Mesendoderm (in vitro differentiated cells): Measurements from ENCODE around the gene IGSF9B.

Source experiments
- DNase-seq: peaks from one replicate; pipeline ENCODE4 v3.0.0; 2013
- H2AK5ac ChIP-seq: 2 replicates; pipeline ENCODE4 v1.6.1; 2013; ENCODE audit warnings: low read length, inconsistent platforms
- H2BK120ac ChIP-seq: 2 replicates; pipeline ENCODE4 v1.6.1; 2013; ENCODE audit warnings: low read depth, mild to moderate bottlenecking, low read length, moderate library complexity, mixed read lengths
- H2BK15ac ChIP-seq: replicated peaks from 2 replicates; pipeline ENCODE4 v1.6.1; 2013; ENCODE audit warnings: low read depth, mild to moderate bottlenecking, moderate library complexity
- H2BK5ac ChIP-seq: 2 replicates; pipeline ENCODE4 v1.6.1; 2013; ENCODE audit warnings: low read length, inconsistent platforms
- H3K18ac ChIP-seq: 2 replicates; pipeline ENCODE4 v1.6.1; 2013; ENCODE audit warnings: mild to moderate bottlenecking, low read length, mixed read lengths
- H3K23ac ChIP-seq: one replicate; pipeline ENCODE4 v1.6.1; 2013; ENCODE audit warnings: low read length
- H3K27ac ChIP-seq: 2 replicates; pipeline ENCODE4 v1.5.1; 2013; ENCODE audit warnings: low read depth, mild to moderate bottlenecking, inconsistent platforms, low read length, moderate library complexity
- H3K27me3 ChIP-seq: 2 replicates; pipeline ENCODE4 v1.6.1; 2013; ENCODE audit warnings: low read length, control low read depth, mild to moderate bottlenecking, inconsistent platforms; ENCODE audit not compliant: insufficient read depth, poor library complexity
- H3K36me3 ChIP-seq: 2 replicates; pipeline ENCODE4 v1.6.1; 2013; ENCODE audit warnings: low read length, inconsistent platforms; ENCODE audit not compliant: control insufficient read depth, insufficient read depth
- H3K4ac ChIP-seq: one replicate; pipeline ENCODE4 v1.6.1; 2013; ENCODE audit warnings: low read depth, mild to moderate bottlenecking, low read length, moderate library complexity
- H3K4me1 ChIP-seq: 2 replicates; pipeline ENCODE4 v1.6.1; 2013; ENCODE audit warnings: low read depth, low read length, inconsistent platforms; ENCODE audit not compliant: control insufficient read depth
- H3K4me2 ChIP-seq: 2 replicates; pipeline ENCODE4 v1.6.1; 2013; ENCODE audit warnings: low read length
- H3K4me3 ChIP-seq: 2 replicates; pipeline ENCODE4 v1.5.1; 2013; ENCODE audit warnings: mild to moderate bottlenecking, low read length
- H3K56ac ChIP-seq: one replicate; pipeline ENCODE4 v1.6.1; 2013; ENCODE audit warnings: low read length
- H3K79me1 ChIP-seq: 2 replicates; pipeline ENCODE4 v1.6.1; 2013; ENCODE audit warnings: low read length, inconsistent platforms
- H3K79me2 ChIP-seq: 2 replicates; pipeline ENCODE4 v1.6.1; 2013; ENCODE audit warnings: mild to moderate bottlenecking, low read length; ENCODE audit not compliant: control insufficient read depth, insufficient read depth
- H3K9ac ChIP-seq: 2 replicates; pipeline ENCODE4 v1.6.1; 2013; ENCODE audit warnings: low read length, inconsistent platforms
- H4K5ac ChIP-seq: one replicate; pipeline ENCODE4 v1.6.1; 2013; ENCODE audit warnings: low read length
- H4K8ac ChIP-seq: one replicate; pipeline ENCODE4 v1.6.1; 2013; ENCODE audit warnings: low read depth, mild to moderate bottlenecking, control low read depth, low read length, moderate library complexity
- WGBS: extraction: QIAGEN DNeasy Blood & Tissue Kit; methylation state at CpG from one replicate; pipeline ENCODE4 v1.1.7; 2013; ENCODE audit warnings: low lambda C conversion rate, missing lambda C conversion rate; ENCODE audit not compliant: insufficient coverage; ENCODE audit errors: extremely low coverage; 5-methylcytosine and 5-hydroxymethylcytosine counted together

The IGSF9B gene

GRCh38 chr11:134001596-134001995, 44.8 kb upstream of the IGSF9B start:
- Histone ChIP-seq H3K27ac (no peak overlapping the region), H3K4me1 (no peaks in the 10 kb centered on the region), H3K4me3 (no peak overlapping the region), H3K9ac (no peak overlapping the region), H3K56ac (no peak overlapping the region), H3K4me2 (no peak overlapping the region), H3K18ac (no peak overlapping the region), H2BK120ac (no peak overlapping the region), H3K79me2 (no peaks in the 10 kb centered on the region), H2BK5ac (no peak overlapping the region), H3K4ac (no peak overlapping the region), H2AK5ac (no peak overlapping the region), H3K79me1 (no peaks in the 10 kb centered on the region), H4K8ac (no peak overlapping the region), H4K5ac (no peak overlapping the region), H3K36me3 (no peaks in the 10 kb centered on the region), H2BK15ac (no peak overlapping the region), H3K27me3 (no peaks in the 10 kb centered on the region), H3K23ac (no peak overlapping the region)
- DNase-seq: no peak
- no CpG with 5 or more reads among the region's 6 CpGs for WGBS

- DNase-seq: no peak
- Histone ChIP-seq H3K23ac (no peak overlapping the region), H2BK5ac (no peak overlapping the region), H4K8ac (no peak overlapping the region), H3K4me1 (no peaks in the 10 kb centered on the region), H3K36me3 (no peaks in the 10 kb centered on the region), H2BK15ac (no peak overlapping the region), H3K18ac (no peak overlapping the region), H3K27ac (no peak overlapping the region), H3K9ac (no peak overlapping the region), H3K4me2 (no peak overlapping the region), H3K79me1 (no peaks in the 10 kb centered on the region), H3K56ac (no peak overlapping the region), H3K27me3 (no peaks in the 10 kb centered on the region), H3K79me2 (no peaks in the 10 kb centered on the region), H2AK5ac (no peak overlapping the region), H3K4me3 (no peak overlapping the region), H2BK120ac (no peak overlapping the region), H4K5ac (no peak overlapping the region), H3K4ac (no peak overlapping the region)
- WGBS: no CpG with 5 or more reads among the region's 6 CpGs
Measured at GRCh38 chr11:134001088-134001487, 44.3 kb upstream of the IGSF9B start.

- Histone ChIP-seq H3K4me3 (no peak overlapping the region), H2AK5ac (no peak overlapping the region), H3K9ac (no peak overlapping the region), H3K18ac (no peak overlapping the region), H4K8ac (no peak overlapping the region), H3K79me2 (no peaks in the 10 kb centered on the region), H3K79me1 (no peaks in the 10 kb centered on the region), H3K27me3 (no peaks in the 10 kb centered on the region), H2BK5ac (no peak overlapping the region), H2BK15ac (no peak overlapping the region), H3K4me1 (no peaks in the 10 kb centered on the region), H4K5ac (no peak overlapping the region), H3K4ac (no peak overlapping the region), H3K56ac (no peak overlapping the region), H3K4me2 (no peak overlapping the region), H3K23ac (no peak overlapping the region), H3K27ac (no peak overlapping the region), H2BK120ac (no peak overlapping the region), H3K36me3 (no peaks in the 10 kb centered on the region)
- no peak for DNase-seq
- WGBS: no CpG with 5 or more reads among the region's 11 CpGs
Measured at GRCh38 chr11:133999355-133999754, 42.6 kb upstream of the IGSF9B start.

- H2BK15ac ChIP-seq: no peak overlapping the region
- H2BK5ac ChIP-seq: no peak overlapping the region
- H3K18ac ChIP-seq: no peak overlapping the region
- H4K8ac ChIP-seq: no peak overlapping the region
- no peak overlapping the region for H3K4ac ChIP-seq
- no peak overlapping the region for H3K56ac ChIP-seq
- H3K4me2 ChIP-seq: no peak overlapping the region
- H3K9ac ChIP-seq: no peak overlapping the region
- no peaks in the 10 kb centered on the region for H3K79me1 ChIP-seq
- H2BK120ac ChIP-seq: no peak overlapping the region
- no peak overlapping the region for H3K23ac ChIP-seq
- H3K27me3 ChIP-seq: no peaks in the 10 kb centered on the region
- no peak overlapping the region for H3K4me3 ChIP-seq
- no peak overlapping the region for H3K27ac ChIP-seq
- no peak for DNase-seq
- H4K5ac ChIP-seq: no peak overlapping the region
- no CpG with 5 or more reads among the region's 5 CpGs for whole genome bisulfite sequencing
- no peaks in the 10 kb centered on the region for H3K36me3 ChIP-seq
- H3K4me1 ChIP-seq: no peaks in the 10 kb centered on the region
- no peak overlapping the region for H2AK5ac ChIP-seq
- H3K79me2 ChIP-seq: no peaks in the 10 kb centered on the region
Measured at GRCh38 chr11:133997554-133997953, 40.8 kb upstream of the IGSF9B start.

DNA sequence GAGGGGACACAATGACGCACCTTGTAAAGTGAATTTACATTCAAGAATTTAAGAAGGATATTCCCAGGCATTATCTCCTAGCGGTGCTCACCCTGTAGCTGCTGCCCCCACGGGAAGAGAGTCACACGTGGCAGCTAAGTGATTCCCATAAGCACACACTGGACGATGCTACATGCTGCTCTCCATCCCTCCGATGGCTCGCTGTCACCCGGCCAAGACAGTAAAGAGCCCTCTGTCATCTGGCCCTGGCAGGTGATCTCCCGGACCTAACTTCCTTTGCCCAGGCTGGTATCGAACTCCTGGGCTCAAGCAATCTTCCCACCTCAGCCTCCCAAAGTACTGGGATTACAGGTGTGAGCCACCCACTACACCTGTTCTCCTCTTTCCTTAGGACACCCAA, 39.9 kb upstream of the IGSF9B start:
- Histone ChIP-seq H3K4ac (no peak overlapping the region), H2BK15ac (no peak overlapping the region), H4K8ac (no peak overlapping the region), H3K23ac (no peak overlapping the region), H3K4me2 (no peak overlapping the region), H3K9ac (no peak overlapping the region), H2BK5ac (no peak overlapping the region), H3K79me2 (no peaks in the 10 kb centered on the region), H3K36me3 (no peaks in the 10 kb centered on the region), H3K4me3 (no peak overlapping the region), H3K27ac (no peak overlapping the region), H3K4me1 (no peaks in the 10 kb centered on the region), H3K56ac (no peak overlapping the region), H3K18ac (no peak overlapping the region), H2AK5ac (no peak overlapping the region), H2BK120ac (no peak overlapping the region), H3K79me1 (no peaks in the 10 kb centered on the region), H4K5ac (no peak overlapping the region), H3K27me3 (no peaks in the 10 kb centered on the region)
- no peak for DNase-seq
- WGBS: no CpG with 5 or more reads among the region's 10 CpGs

GRCh38 chr11:133995066-133995465, 38.3 kb upstream of the IGSF9B start:
- no peak overlapping the region for H2AK5ac ChIP-seq
- no peak overlapping the region for H3K18ac ChIP-seq
- no peaks in the 10 kb centered on the region for H3K36me3 ChIP-seq
- no peaks in the 10 kb centered on the region for H3K79me1 ChIP-seq
- H2BK5ac ChIP-seq: no peak overlapping the region
- H3K27me3 ChIP-seq: no peaks in the 10 kb centered on the region
- no peak overlapping the region for H3K4me2 ChIP-seq
- no CpG with 5 or more reads among the region's 8 CpGs for WGBS
- no peak overlapping the region for H3K56ac ChIP-seq
- no peak overlapping the region for H4K5ac ChIP-seq
- no peak overlapping the region for H2BK15ac ChIP-seq
- H3K4ac ChIP-seq: no peak overlapping the region
- no peaks in the 10 kb centered on the region for H3K4me1 ChIP-seq
- H3K4me3 ChIP-seq: no peak overlapping the region
- no peaks in the 10 kb centered on the region for H3K79me2 ChIP-seq
- H3K27ac ChIP-seq: no peak overlapping the region
- no peak for DNase-seq
- H3K23ac ChIP-seq: no peak overlapping the region
- no peak overlapping the region for H2BK120ac ChIP-seq
- H4K8ac ChIP-seq: no peak overlapping the region
- H3K9ac ChIP-seq: no peak overlapping the region
